Inflammatory macrophage (primary cell): ENCODE data around the gene GSK3A.

Source experiments
- DNase-seq, 2 donors: peaks; one replicate each; pipeline ENCODE4 v3.0.0-alpha.2; 2020 to 2022

GSK3A gene

GRCh38 chr19:42280815-42281145 lies 38.4 kb upstream of the GSK3A start:
- no peak for DNase-seq

GRCh38 chr19:42279902-42280814 lies 37.8 kb upstream of the GSK3A start:
- peak; percentile 62 to 70 for DNase-seq

GRCh38 chr19:42279155-42279901 lies 36.9 kb upstream of the GSK3A start:
- no peak for DNase-seq

GRCh38 chr19:42278452-42279154 lies 36.2 kb upstream of the GSK3A start:
- DNase-seq, result no peak

- DNase-seq, result no peak
Measured at GRCh38 chr19:42277821-42278451, 35.5 kb upstream of the GSK3A start.

- no peak for DNase-seq
Measured at GRCh38 chr19:42276821-42277220, 34.4 kb upstream of the GSK3A start.

- peak; percentile 59 to 62 for DNase-seq
Measured at GRCh38 chr19:42276284-42276683, 33.9 kb upstream of the GSK3A start.

- DNase-seq, result no peak
Measured at GRCh38 chr19:42275517-42275916, 33.1 kb upstream of the GSK3A start.

- no peak for DNase-seq
Measured at GRCh38 chr19:42275103-42275502, 32.7 kb upstream of the GSK3A start.

GRCh38 chr19:42274065-42274682 lies 31.8 kb upstream of the GSK3A start:
- DNase-seq, result no peak

- DNase-seq, result no peak
Measured at GRCh38 chr19:42273407-42274064, 31.1 kb upstream of the GSK3A start.

- no peak for DNase-seq
Measured at GRCh38 chr19:42272989-42273406, 30.6 kb upstream of the GSK3A start.

GRCh38 chr19:42272535-42272897 lies 30.1 kb upstream of the GSK3A start:
- no peak for DNase-seq

- DNase-seq, result no peak
Measured at GRCh38 chr19:42271861-42272534, 29.6 kb upstream of the GSK3A start.

- no peak for DNase-seq
Measured at GRCh38 chr19:42271045-42271419, 28.6 kb upstream of the GSK3A start.

- DNase-seq, result peak; percentile 55 to 60
Measured at GRCh38 chr19:42270346-42271044, 28.1 kb upstream of the GSK3A start.

- no peak for DNase-seq
Measured at GRCh38 chr19:42269478-42270345, 27.3 kb upstream of the GSK3A start.

GRCh38 chr19:42268704-42269477 lies 26.5 kb upstream of the GSK3A start, which contains the start of gene CIC:
Gene CIC, plus strand, starts transcription at chr19:42269252. Its CDS starts 2,532 bp downstream, at chr19:42271784.
- peak; percentile 100 for DNase-seq
